CD4-positive, alpha-beta T cell treated with Interferon alpha-2 for 1 hour (primary cell): ENCODE data around the gene GRXCR2.

Experiments used
- DNase-seq, 2 donors: peaks; one replicate each; pipeline ENCODE4 v3.0.0-alpha.2; 2020 to 2022

Gene GRXCR2

DNA sequence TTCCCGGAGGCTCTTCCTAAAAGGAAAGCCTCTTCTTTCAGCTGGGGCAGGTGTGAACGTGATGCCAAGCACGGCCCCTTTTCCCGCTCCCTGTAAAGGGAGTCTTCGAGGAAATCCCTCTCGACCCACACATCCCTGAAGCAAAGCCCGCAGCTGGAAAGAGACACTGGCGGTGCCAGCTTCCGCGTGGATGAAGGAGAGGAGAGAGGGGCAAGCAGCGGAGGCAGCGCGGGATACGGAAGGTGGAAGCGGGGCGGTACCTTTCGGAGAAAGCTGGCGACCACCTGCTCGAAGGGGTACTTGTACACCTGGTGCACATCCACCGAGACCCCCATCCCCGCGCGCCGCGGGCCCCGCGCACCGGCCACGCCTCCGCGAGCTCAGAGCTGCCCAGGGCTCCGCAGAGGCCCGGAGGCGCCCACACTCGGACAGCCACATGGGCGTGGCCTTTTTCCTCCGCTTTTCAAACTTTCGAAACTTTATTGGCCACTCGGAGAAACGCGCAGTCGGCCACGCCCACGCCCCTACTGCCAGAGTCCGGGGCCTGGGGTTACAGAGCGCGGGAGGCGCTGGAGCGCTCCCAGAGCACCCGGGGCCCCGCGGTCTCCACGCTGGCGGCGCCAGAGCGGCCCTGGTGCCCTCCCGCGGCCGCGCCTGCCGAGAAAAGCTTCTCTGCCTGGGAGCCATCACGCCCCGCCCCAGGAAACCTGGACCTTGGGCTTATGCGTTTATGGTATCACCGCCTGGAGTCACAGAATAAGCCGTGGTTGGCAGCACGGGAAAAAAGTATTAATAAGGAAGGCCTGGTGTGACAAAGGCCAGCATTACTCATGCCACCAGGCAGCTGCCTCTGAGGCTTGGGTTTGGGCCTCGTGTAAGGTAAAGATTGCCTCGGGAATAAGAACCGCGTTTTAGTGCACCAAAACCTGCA, 37.6 kb downstream of the GRXCR2 start, which contains the start of gene PRELID2:
TSS of gene PRELID2 (minus strand) at position 426 of the 931 bp plus-strand sequence. CDS start at position 335, 91 bp downstream.
- peak; percentile 60 to 65 for DNase-seq

DNA sequence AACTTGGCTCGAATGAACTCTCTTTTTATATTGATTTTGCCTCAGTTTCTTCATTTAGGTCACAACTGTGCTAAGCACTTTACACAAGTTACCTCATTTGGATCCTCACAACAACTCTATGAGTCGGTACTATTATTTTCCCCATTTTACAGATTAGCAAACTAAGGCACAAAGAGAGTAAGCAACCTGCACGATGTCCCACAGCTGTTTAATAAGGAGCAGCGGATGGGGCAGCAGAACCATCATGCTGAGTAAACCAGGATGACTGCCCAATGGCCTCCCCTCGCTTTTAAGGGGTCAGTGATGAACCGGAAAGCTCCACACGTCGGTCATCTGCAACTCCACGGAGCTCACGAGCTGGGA, 38.3 kb downstream of the GRXCR2 start:
- no peak for DNase-seq

GRCh38 chr5:145833631-145834200, 39.1 kb downstream of the GRXCR2 start:
- DNase-seq = no peak

GRCh38 chr5:145830594-145830993, 42.2 kb downstream of the GRXCR2 start:
- DNase-seq = no peak

GRCh38 chr5:145829708-145830361, 43.0 kb downstream of the GRXCR2 start:
- no peak for DNase-seq

DNA sequence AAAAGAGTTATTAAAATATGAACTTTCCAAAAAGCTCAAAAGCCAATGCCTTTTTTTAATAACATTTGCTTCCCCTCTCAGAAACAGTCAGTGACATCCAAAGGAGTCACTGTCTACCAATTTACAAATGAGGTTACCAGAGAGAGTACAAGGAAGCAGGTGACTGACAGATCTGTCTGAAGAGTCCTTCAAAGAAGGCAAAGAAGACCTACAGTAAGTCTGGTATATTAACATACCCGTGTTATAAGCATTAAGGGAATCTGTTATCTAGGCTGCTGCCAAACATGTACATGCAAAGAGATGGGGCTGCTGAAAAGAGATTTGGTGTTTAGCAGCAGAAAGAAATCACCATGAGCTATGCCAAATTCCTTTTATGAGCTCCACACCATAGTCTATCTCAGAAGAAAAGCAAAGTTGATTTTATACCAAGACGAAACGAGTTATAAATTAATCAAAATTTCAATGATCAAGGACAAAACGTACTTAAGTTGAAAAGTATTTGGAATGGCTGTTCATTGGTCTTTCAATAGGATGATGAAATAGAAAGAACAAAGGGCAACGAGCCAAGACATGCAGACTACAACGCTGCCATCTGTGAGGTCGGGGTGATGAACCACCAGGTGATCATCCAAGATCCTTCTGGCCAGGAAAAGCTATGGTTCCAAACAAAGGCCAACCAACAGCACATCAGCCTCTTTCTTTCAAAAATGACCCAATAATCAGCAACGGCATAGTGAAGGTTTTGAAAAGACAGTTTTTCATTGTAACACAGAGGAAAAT, 45.7 kb downstream of the GRXCR2 start:
- no peak for DNase-seq

- peak in 1 of 2 donors; percentile 44 for DNase-seq
Observed at GRCh38 chr5:145825751-145826180, 47.0 kb downstream of the GRXCR2 start.

GRCh38 chr5:145824040-145824439, 48.8 kb downstream of the GRXCR2 start:
- no peak for DNase-seq

- DNase-seq = no peak
Observed at GRCh38 chr5:145818604-145819003, 54.2 kb downstream of the GRXCR2 start.

- no peak for DNase-seq
Observed at GRCh38 chr5:145812877-145813276, 59.9 kb downstream of the GRXCR2 start.

DNA sequence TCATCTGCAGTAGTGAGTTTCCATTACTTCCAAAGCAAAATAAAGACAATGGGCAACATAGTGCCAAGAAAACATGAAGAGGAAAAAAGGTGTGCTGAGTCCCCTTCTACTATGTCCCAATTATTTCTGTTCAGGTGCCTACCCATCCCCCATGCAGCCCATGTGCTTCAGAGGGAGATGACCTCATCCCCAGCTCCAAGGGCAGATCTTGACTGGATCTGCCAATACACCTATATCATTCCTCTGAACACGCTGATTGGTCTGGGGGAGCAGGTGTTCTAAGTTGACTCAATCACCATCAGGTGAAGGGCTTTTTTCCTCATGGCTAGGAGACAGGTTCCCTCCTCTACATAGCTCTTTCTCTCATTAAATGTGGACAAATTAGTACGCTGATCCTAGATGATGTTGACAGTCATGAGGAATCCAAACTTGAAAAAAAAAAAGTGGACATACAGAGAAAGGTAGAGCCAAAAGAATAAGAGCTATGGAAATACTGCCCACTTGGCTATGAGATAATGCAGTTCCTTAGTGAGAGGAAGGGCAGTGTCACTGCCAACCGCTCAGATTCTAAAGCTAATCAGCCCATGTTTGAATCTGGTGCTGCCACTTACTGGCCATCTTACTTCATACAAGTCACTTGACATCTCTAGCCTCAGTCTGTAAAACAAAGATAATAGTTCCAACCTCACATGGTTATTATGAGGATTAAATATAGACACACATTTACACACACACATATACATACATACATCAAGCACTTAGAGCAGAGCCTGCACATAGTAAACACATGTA, 60.8 kb downstream of the GRXCR2 start:
- DNase-seq = no peak
